SK-N-SH (cell line): ENCODE measurements around the gene RAB8B.

Source experiments
- CTCF ChIP-seq: fragments of 200-600 bp; sonication (generic); IDR thresholded peaks from 2 replicates; pipeline ENCODE4 v1.6.1; 2017; ENCODE audit warnings: antibody characterized with exemption, mild to moderate bottlenecking, moderate library complexity
- EP300 ChIP-seq, 2 experiments: IDR thresholded peaks; 2 replicates each; pipeline versions ENCODE4 v1.4.0 to v1.6.1; 2012; ENCODE audit warnings: borderline replicate concordance in 1 of 2, low read depth in 1 of 2, low read length in 1 of 2
- EZH2phosphoT487 ChIP-seq: fragments of 200-600 bp; sonication (generic); IDR thresholded peaks from 2 replicates; pipeline ENCODE4 v1.6.1; 2017; ENCODE audit warnings: low read depth, mixed run types, mild to moderate bottlenecking, antibody characterized with exemption, moderate library complexity, borderline replicate concordance
- POLR2AphosphoS5 ChIP-seq: IDR thresholded peaks from 2 replicates; pipeline ENCODE4 v1.6.1; 2012; ENCODE audit warnings: low read depth, low read length
- RAD21 ChIP-seq: IDR thresholded peaks from 2 replicates; pipeline ENCODE4 v1.6.1; 2012; ENCODE audit warnings: mild to moderate bottlenecking, low read length
- REST ChIP-seq: IDR thresholded peaks from 2 replicates; pipeline ENCODE4 v1.6.1; 2012; ENCODE audit warnings: mild to moderate bottlenecking, low read depth, low read length, moderate library complexity
- USF2 ChIP-seq: fragments of 150-350 bp; IDR thresholded peaks from 2 replicates; pipeline ENCODE4 v1.6.1; 2017; ENCODE audit warnings: antibody characterized with exemption, low read length, low read depth, borderline replicate concordance

- TF ChIP-seq EZH2phosphoT487 (no peak), CTCF (no peak), EP300 (IDR thresholded peaks at IDR 0.05; ENCODE audit: borderline replicate concordance in 1 of 2, low read depth in 1 of 2, low read length in 1 of 2) (no peak), REST (no peak), USF2 (no peak), RAD21 (no peak), POLR2AphosphoS5 (no peak)
These were observed 74.1 kb downstream of the RAB8B start for GRCh38 chr15:63263519-63263918.
